ENCODE data around the gene PRDM4.
"Not testable (repeated sequence)": the region's sequence is repeated elsewhere in the genome, so short reads cannot be mapped to it uniquely, and the experiment has no call there.

The PRDM4 gene

GRCh38 chr12:107695772-107696171 is 65.2 kb downstream of the PRDM4 start:
- not testable (repeated sequence) for DNase-seq (ENCODE audit: low read depth in 2 of 2)

- peak; percentile 90 to 92 for DNase-seq (ENCODE audit: low read depth in 2 of 2)
Observed at GRCh38 chr12:107685360-107686248, 75.3 kb downstream of the PRDM4 start, which contains the start of gene PWP1. PWP1 (plus strand) TSS chr12:107685799; CDS start chr12:107685900, 101 bp downstream.

- DNase-seq (ENCODE audit: low read depth in 2 of 2) = no peak
Observed at GRCh38 chr12:107684990-107685359, 76.0 kb downstream of the PRDM4 start.

GRCh38 chr12:107684029-107684795 is 76.7 kb downstream of the PRDM4 start:
- DNase-seq (ENCODE audit: low read depth in 2 of 2) = no peak
